Glutamatergic neuron (in vitro differentiated cells): ENCODE data around the gene ZNRF2. TPM values are rescaled to one million over a fixed set of nuclear protein-coding genes. Genes with fewer than 3 reads are reported as not detected.

ENCODE experiments used
- DNase-seq: peaks from one replicate; pipeline ENCODE4 v3.0.0; 2022
- H3K27ac Mint-ChIP-seq: one replicate; pipeline ENCODE4 v1.8.0; 2020; ENCODE audit warnings: mild to moderate bottlenecking, mixed read lengths, inconsistent platforms; ENCODE audit not compliant: unreplicated experiment
- H3K27me3 Mint-ChIP-seq: one replicate; pipeline ENCODE4 v1.8.0; 2020; ENCODE audit warnings: mild to moderate bottlenecking, moderate library complexity, mixed read lengths, inconsistent platforms; ENCODE audit not compliant: unreplicated experiment
- H3K36me3 Mint-ChIP-seq: one replicate; pipeline ENCODE4 v1.8.0; 2020; ENCODE audit warnings: mild to moderate bottlenecking, mixed read lengths, inconsistent platforms; ENCODE audit not compliant: unreplicated experiment
- H3K4me1 Mint-ChIP-seq: one replicate; pipeline ENCODE4 v1.8.0; 2020; ENCODE audit warnings: mild to moderate bottlenecking, low read depth, mixed read lengths, inconsistent platforms; ENCODE audit not compliant: unreplicated experiment
- H3K4me3 Mint-ChIP-seq: one replicate; pipeline ENCODE4 v1.8.0; 2020; ENCODE audit warnings: mild to moderate bottlenecking, mixed read lengths, inconsistent platforms; ENCODE audit not compliant: unreplicated experiment
- H3K9me3 Mint-ChIP-seq: one replicate; pipeline ENCODE4 v1.8.0; 2020; ENCODE audit warnings: mild to moderate bottlenecking, moderate library complexity, mixed read lengths, inconsistent platforms; ENCODE audit not compliant: unreplicated experiment
- CTCF ChIP-seq: fragments of 200-600 bp; sonication (generic); IDR thresholded peaks from one replicate; pipeline ENCODE4 v1.5.0; 2021; ENCODE audit not compliant: partially characterized antibody, unreplicated experiment
- total RNA-seq: library from RNA; stranded (reverse); fragmentation: NEBNext Ultra II Directional; extraction: Animal tissue kit (Norgen Biotek cat#: 25700); gene quantifications from one replicate; pipeline ENCODE4 v1.2.1, GENCODE V29; 2021; ENCODE audit not compliant: unreplicated experiment

ZNRF2 gene
- total RNA-seq, 1 donor from 2014 or later = 16.7 TPM

- Mint-ChIP-seq H3K36me3 (no peaks in the 10 kb centered on the region), H3K4me3 (no peak overlapping the region), H3K27ac (no peak overlapping the region), H3K4me1 (peaks cover 8% of the 10 kb centered on the region), H3K27me3 (peaks cover 11% of the 10 kb centered on the region), H3K9me3 (peaks cover 7% of the 10 kb centered on the region)
- no peak for TF ChIP-seq CTCF
- DNase-seq = no peak
These were observed 3.8 kb upstream of the ZNRF2 start for GRCh38 chr7:30280631-30281030.

DNA sequence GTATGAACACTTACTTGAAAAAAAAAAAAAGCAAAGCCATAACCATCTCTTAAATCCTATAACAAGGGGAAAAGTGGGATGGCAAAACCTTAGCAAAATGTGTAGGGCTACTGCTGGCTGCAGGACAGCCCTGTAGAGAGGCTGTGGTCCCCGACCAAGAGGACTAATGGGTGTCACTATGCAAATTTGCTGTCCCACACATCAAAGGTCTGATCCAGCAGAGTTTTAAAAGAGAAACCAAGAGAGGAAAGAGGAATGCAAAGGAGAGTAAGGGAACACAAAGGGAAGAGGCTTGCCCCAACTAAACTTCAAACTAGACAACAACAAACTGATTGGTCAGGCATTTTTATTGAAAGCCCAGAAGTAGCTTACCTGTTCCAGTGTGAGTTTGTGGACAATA lies 3.1 kb upstream of the ZNRF2 start:
- Mint-ChIP-seq H3K36me3 (no peaks in the 10 kb centered on the region), H3K4me1 (peaks cover 10% of the 10 kb centered on the region), H3K27me3 (peaks cover 12% of the 10 kb centered on the region), H3K4me3 (no peak overlapping the region), H3K27ac (peak overlapping the region; percentile 34), H3K9me3 (peaks cover 12% of the 10 kb centered on the region)
- TF ChIP-seq CTCF = no peak
- no peak for DNase-seq

- Mint-ChIP-seq H3K4me3 (no peak overlapping the region), H3K9me3 (peaks cover 12% of the 10 kb centered on the region), H3K27ac (no peak overlapping the region), H3K36me3 (no peaks in the 10 kb centered on the region), H3K27me3 (peaks cover 12% of the 10 kb centered on the region), H3K4me1 (peaks cover 16% of the 10 kb centered on the region)
- no peak for DNase-seq
- TF ChIP-seq CTCF = no peak
These were observed 2.6 kb upstream of the ZNRF2 start for GRCh38 chr7:30281791-30282190.

- TF ChIP-seq CTCF = no peak
- DNase-seq = no peak
- H3K4me3 Mint-ChIP-seq = no peak overlapping the region
- peaks cover 12% of the 10 kb centered on the region for H3K27me3 Mint-ChIP-seq
- H3K9me3 Mint-ChIP-seq = peaks cover 12% of the 10 kb centered on the region
- H3K36me3 Mint-ChIP-seq = no peaks in the 10 kb centered on the region
- H3K27ac Mint-ChIP-seq = no peak overlapping the region
- H3K4me1 Mint-ChIP-seq = peaks cover 21% of the 10 kb centered on the region
These were observed 1.7 kb upstream of the ZNRF2 start for GRCh38 chr7:30282735-30283134.

- H3K27me3 Mint-ChIP-seq = peaks cover 11% of the 10 kb centered on the region
- no peak for TF ChIP-seq CTCF
- peak; percentile 47 for DNase-seq
- no peaks in the 10 kb centered on the region for H3K36me3 Mint-ChIP-seq
- H3K27ac Mint-ChIP-seq = no peak overlapping the region
- H3K4me1 Mint-ChIP-seq = peaks cover 31% of the 10 kb centered on the region
- no peak overlapping the region for H3K4me3 Mint-ChIP-seq
- peaks cover 11% of the 10 kb centered on the region for H3K9me3 Mint-ChIP-seq
These were observed 704 bp downstream of the ZNRF2 start for GRCh38 chr7:30285067-30285535.
